ENCODE results near the gene ACSS1.

The ACSS1 gene

GRCh38 chr20:25079171-25079570 lies 21.2 kb upstream of the ACSS1 start:
- in situ Hi-C loops (cut with MboI; ENCODE audit: low sequenced_read_pairs): no loop called here

- in situ Hi-C loops (cut with MboI; ENCODE audit: low sequenced_read_pairs): no loop called here
These were observed 20.7 kb upstream of the ACSS1 start for GRCh38 chr20:25078662-25079061.

GRCh38 chr20:25077610-25078169 lies 19.8 kb upstream of the ACSS1 start:
- in situ Hi-C loops (cut with MboI; ENCODE audit: low sequenced_read_pairs): no loop called here

- in situ Hi-C loops (cut with MboI; ENCODE audit: low sequenced_read_pairs): no loop called here
These were observed 19.0 kb upstream of the ACSS1 start for GRCh38 chr20:25076731-25077609.

GRCh38 chr20:25076201-25076600 lies 18.3 kb upstream of the ACSS1 start:
- in situ Hi-C loops (cut with MboI; ENCODE audit: low sequenced_read_pairs): no loop called here

- in situ Hi-C loops (cut with MboI; ENCODE audit: low sequenced_read_pairs): no loop called here
These were observed 15.6 kb upstream of the ACSS1 start for GRCh38 chr20:25073544-25073943.

GRCh38 chr20:25072226-25072811 lies 14.4 kb upstream of the ACSS1 start:
- in situ Hi-C loops (cut with MboI; ENCODE audit: low sequenced_read_pairs): no loop called here

GRCh38 chr20:25071734-25072133 lies 13.8 kb upstream of the ACSS1 start:
- in situ Hi-C loops (cut with MboI; ENCODE audit: low sequenced_read_pairs): no loop called here

- in situ Hi-C loops (cut with MboI; ENCODE audit: low sequenced_read_pairs): no loop called here
These were observed 13.0 kb upstream of the ACSS1 start for GRCh38 chr20:25070821-25071473.

- in situ Hi-C loops (cut with MboI; ENCODE audit: low sequenced_read_pairs): loop anchor here (10.0 kb wide), 1 partner anchor 73 kb away; the partner anchor contains the start of gene APMAP
These were observed 9.4 kb upstream of the ACSS1 start for GRCh38 chr20:25067102-25067987.

GRCh38 chr20:25066386-25066785 lies 8.4 kb upstream of the ACSS1 start:
- in situ Hi-C loops (cut with MboI; ENCODE audit: low sequenced_read_pairs): loop anchor here (10.0 kb wide), 1 partner anchor 72 kb away; the partner anchor contains the start of gene APMAP

GRCh38 chr20:25065625-25066338 lies 7.8 kb upstream of the ACSS1 start:
- in situ Hi-C loops (cut with MboI; ENCODE audit: low sequenced_read_pairs): loop anchor here (10.0 kb wide), 1 partner anchor 71 kb away; the partner anchor contains the start of gene APMAP

- in situ Hi-C loops (cut with MboI; ENCODE audit: low sequenced_read_pairs): loop anchor here (10.0 kb wide), 1 partner anchor 70 kb away; the partner anchor contains the start of gene APMAP
These were observed 7.2 kb upstream of the ACSS1 start for GRCh38 chr20:25065072-25065624.

- in situ Hi-C loops (cut with MboI; ENCODE audit: low sequenced_read_pairs): loop anchor here (10.0 kb wide), 1 partner anchor 70 kb away; the partner anchor contains the start of gene APMAP
These were observed 6.7 kb upstream of the ACSS1 start for GRCh38 chr20:25064561-25065071.

GRCh38 chr20:25063981-25064380 lies 6.0 kb upstream of the ACSS1 start:
- in situ Hi-C loops (cut with MboI; ENCODE audit: low sequenced_read_pairs): loop anchor here (10.0 kb wide), 1 partner anchor 69 kb away; the partner anchor contains the start of gene APMAP

GRCh38 chr20:25063546-25063945 lies 5.6 kb upstream of the ACSS1 start:
- in situ Hi-C loops (cut with MboI; ENCODE audit: low sequenced_read_pairs): loop anchor here (10.0 kb wide), 1 partner anchor 69 kb away; the partner anchor contains the start of gene APMAP

- in situ Hi-C loops (cut with MboI; ENCODE audit: low sequenced_read_pairs): loop anchor here (10.0 kb wide), 1 partner anchor 68 kb away; the partner anchor contains the start of gene APMAP
These were observed 4.9 kb upstream of the ACSS1 start for GRCh38 chr20:25062841-25063240.

GRCh38 chr20:25061821-25062530 lies 4.0 kb upstream of the ACSS1 start:
- in situ Hi-C loops (cut with MboI; ENCODE audit: low sequenced_read_pairs): loop anchor here (10.0 kb wide), 1 partner anchor 67 kb away; the partner anchor contains the start of gene APMAP
